Gastrocnemius medialis (tissue), 4 donors: Measurements from ENCODE around the gene SLX9. TPM values are rescaled to one million over a fixed set of nuclear protein-coding genes. Genes with fewer than 3 reads are reported as not detected.
"Not testable (repeated sequence)": the region's sequence is repeated elsewhere in the genome, so short reads cannot be mapped to it uniquely, and the experiment has no call there.

Experiments used
- ATAC-seq, 2 donors: fragments of 150-250 bp; one replicate each; pipeline ENCODE4 v1.9.1; 2016
- DNase-seq, 2 donors: peaks; one replicate each; pipeline ENCODE4 v3.0.0-alpha.2; 2019
- H3K27ac ChIP-seq, 4 donors: fragments of 200-600 bp; sonication (generic); 1 replicate in 1 of 4; 2 replicates in 3 of 4; pipeline ENCODE4 v1.5.1; 2016 to 2018; ENCODE audit warnings: mild to moderate bottlenecking in 2 of 4, moderate library complexity in 1 of 4
- H3K27me3 ChIP-seq, 3 donors: fragments of 200-600 bp; sonication (generic) in 2 of 3; 1 replicate in 1 of 3; 2 replicates in 2 of 3; pipeline versions ENCODE4 v1.5.1 to v1.6.0; 2016 to 2019; ENCODE audit warnings: mild to moderate bottlenecking in 1 of 3, moderate library complexity in 1 of 3
- H3K36me3 ChIP-seq, 2 donors: fragments of 200-600 bp; sonication (generic) in 1 of 2; one replicate each; pipeline ENCODE4 v1.5.1; 2017 to 2018
- H3K4me1 ChIP-seq, 2 donors: fragments of 200-600 bp; sonication (generic) in 1 of 2; one replicate each; pipeline ENCODE4 v1.5.1; 2016 to 2017; ENCODE audit warnings: mild to moderate bottlenecking in 2 of 2
- H3K4me3 ChIP-seq, 4 donors: fragments of 200-600 bp; sonication (generic) in 3 of 4; 1 replicate in 1 of 4; 2 replicates in 3 of 4; pipeline ENCODE4 v1.5.1; 2016 to 2019; ENCODE audit warnings: mild to moderate bottlenecking in 2 of 4
- H3K9me3 ChIP-seq, 3 donors: fragments of 200-600 bp; sonication (generic) in 2 of 3; 1 replicate in 1 of 3; 2 replicates in 2 of 3; pipeline ENCODE4 v1.5.1; 2016 to 2019
- CTCF ChIP-seq, 5 experiments: fragments of 450-650 bp in 3 of 5; fragments of 200-600 bp in 2 of 5; sonication (generic) in 2 of 5; IDR thresholded peaks in 4 of 5; conservative IDR thresholded peaks in 1 of 5; 1 replicate in 4 of 5; 2 replicates in 1 of 5; pipeline ENCODE4 v1.5.1; 2016 to 2019; ENCODE audit warnings: antibody characterized with exemption in 5 of 5, mild to moderate bottlenecking in 3 of 5, moderate library complexity in 3 of 5
- POLR2A ChIP-seq, 2 donors: fragments of 450-650 bp; IDR thresholded peaks; one replicate each; pipeline ENCODE4 v1.6.1; 2017; ENCODE audit warnings: antibody characterized with exemption in 2 of 2, mild to moderate bottlenecking in 2 of 2, moderate library complexity in 2 of 2
- in situ Hi-C, 4 donors: fragments of 200-750 bp; cut with MboI; loops; one replicate each; pipeline versions ENCODE4 v1.15.0 to v1.8.0; 2017; ENCODE audit warnings: low sequenced_read_pairs in 4 of 4
- intact Hi-C: fragments of 100-400 bp; cut with DNase I; formaldehyde crosslinking; loops from one replicate; pipeline ENCODE4 v1.15.1; 2023; ENCODE audit warnings: low total_unique reads
- total RNA-seq, 4 donors: library from RNA; depleted of rRNA; stranded (reverse); fragments of >200 nt; gene quantifications; one replicate each; pipeline versions ENCODE4 v1.1.0 to v1.2.3, GENCODE V29; 2016

The SLX9 gene
- total RNA-seq, 4 donors from 2014 or later = 23.7 to 37.6 (median 25.8) TPM

GRCh38 chr21:44911068-44911383 lies 28.8 kb upstream of the SLX9 start:
- Histone ChIP-seq H3K27ac (no peak overlapping the region), H3K36me3 (no peaks in the 10 kb centered on the region), H3K4me3 (no peak overlapping the region), H3K9me3 (no peaks in the 10 kb centered on the region), H3K4me1 (peaks cover 8 to 11% of the 10 kb centered on the region in 2 donors), H3K27me3 (peaks cover 0 to 2% (median 0%) of the 10 kb centered on the region in 3 donors)
- no peak for ATAC-seq
- TF ChIP-seq POLR2A (IDR thresholded peaks at IDR 0.05) = no peak
- no peak for TF ChIP-seq CTCF (IDR thresholded peaks at IDR 0.05 in 4 of 5, conservative IDR thresholded peaks at IDR 0.05 in 1 of 5)
- DNase-seq = no peak
- intact Hi-C loops = no loop called here
- in situ Hi-C loops = no loop called here

- H3K9me3 ChIP-seq = no peaks in the 10 kb centered on the region
- peak; percentile 16 to 79 for ATAC-seq
- in situ Hi-C loops (no loop called here), intact Hi-C loops (no loop called here)
- H3K4me3 ChIP-seq = no peak overlapping the region
- H3K27ac ChIP-seq = no peak overlapping the region
- DNase-seq = peak in 1 of 2 donors; percentile 57
- H3K36me3 ChIP-seq = no peaks in the 10 kb centered on the region
- H3K4me1 ChIP-seq = peaks cover 8 to 11% of the 10 kb centered on the region in 2 donors
- peaks cover 0 to 2% (median 0%) of the 10 kb centered on the region in 3 donors for H3K27me3 ChIP-seq
- TF ChIP-seq CTCF (IDR thresholded peaks at IDR 0.05 in 4 of 5, conservative IDR thresholded peaks at IDR 0.05 in 1 of 5) (peak in 1 of 5 experiments; percentile 24), POLR2A (IDR thresholded peaks at IDR 0.05) (no peak)
These were observed 28.3 kb upstream of the SLX9 start for GRCh38 chr21:44911384-44912157.

- Histone ChIP-seq H3K4me3 (no peak overlapping the region), H3K9me3 (no peaks in the 10 kb centered on the region), H3K27me3 (no peaks in the 10 kb centered on the region), H3K4me1 (peaks cover 8 to 11% of the 10 kb centered on the region in 2 donors), H3K36me3 (no peaks in the 10 kb centered on the region), H3K27ac (no peak overlapping the region)
- no peak for DNase-seq
- no peak for TF ChIP-seq POLR2A (IDR thresholded peaks at IDR 0.05)
- no peak for TF ChIP-seq CTCF (IDR thresholded peaks at IDR 0.05 in 4 of 5, conservative IDR thresholded peaks at IDR 0.05 in 1 of 5)
- ATAC-seq = no peak
- in situ Hi-C loops (no loop called here), intact Hi-C loops (no loop called here)
These were observed 27.7 kb upstream of the SLX9 start for GRCh38 chr21:44912158-44912473.

- DNase-seq, intact Hi-C loops, H3K9me3 ChIP-seq, ATAC-seq, H3K27ac ChIP-seq, in situ Hi-C loops, H3K27me3 ChIP-seq, H3K4me3 ChIP-seq, H3K36me3 ChIP-seq: not testable (repeated sequence)
- peaks cover 8 to 11% of the 10 kb centered on the region in 2 donors for H3K4me1 ChIP-seq
These were observed 27.1 kb upstream of the SLX9 start for GRCh38 chr21:44912506-44913412.
